AG10803 (cell line): ENCODE results near the gene AKR1A1.

Source experiments
- DNase-seq: peaks from one replicate; pipeline ENCODE4 v3.0.0; 2010; ENCODE audit warnings: low read depth
- H3K4me3 ChIP-seq: 2 replicates; pipeline ENCODE4 v1.5.1; 2011; ENCODE audit warnings: mild to moderate bottlenecking, low read length, control low read depth
- TF ChIP-seq, protein P1 (sequence below): conservative IDR thresholded peaks from 2 replicates; pipeline ENCODE4 v1.5.1; 2011; ENCODE audit warnings: mild to moderate bottlenecking, low read length, control low read depth, inconsistent platforms

The AKR1A1 gene

DNA sequence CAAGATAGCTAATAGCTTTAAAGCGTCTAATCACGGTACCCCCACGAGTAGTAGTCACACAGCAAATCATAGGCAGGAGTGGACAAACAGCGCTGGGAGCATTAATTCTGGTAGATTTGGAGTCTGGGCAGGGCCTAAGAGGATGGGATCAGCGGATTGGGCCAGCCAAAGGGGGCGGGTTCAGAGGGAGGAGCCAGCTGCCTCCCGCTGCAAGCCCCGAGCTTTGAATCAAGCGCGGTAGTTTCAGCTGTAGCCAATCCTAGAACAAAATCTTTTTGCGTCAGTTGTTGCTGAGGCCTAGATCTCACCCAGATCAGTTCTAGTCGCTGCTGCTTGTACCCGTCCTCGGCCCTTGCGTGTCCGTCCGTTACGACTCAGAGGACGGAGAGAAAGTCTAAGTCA is 32.6 kb downstream of the AKR1A1 start:
- peak overlapping the region; percentile 99 for H3K4me3 ChIP-seq
- peak; percentile 96 for DNase-seq
- TF ChIP-seq, protein P1, sequence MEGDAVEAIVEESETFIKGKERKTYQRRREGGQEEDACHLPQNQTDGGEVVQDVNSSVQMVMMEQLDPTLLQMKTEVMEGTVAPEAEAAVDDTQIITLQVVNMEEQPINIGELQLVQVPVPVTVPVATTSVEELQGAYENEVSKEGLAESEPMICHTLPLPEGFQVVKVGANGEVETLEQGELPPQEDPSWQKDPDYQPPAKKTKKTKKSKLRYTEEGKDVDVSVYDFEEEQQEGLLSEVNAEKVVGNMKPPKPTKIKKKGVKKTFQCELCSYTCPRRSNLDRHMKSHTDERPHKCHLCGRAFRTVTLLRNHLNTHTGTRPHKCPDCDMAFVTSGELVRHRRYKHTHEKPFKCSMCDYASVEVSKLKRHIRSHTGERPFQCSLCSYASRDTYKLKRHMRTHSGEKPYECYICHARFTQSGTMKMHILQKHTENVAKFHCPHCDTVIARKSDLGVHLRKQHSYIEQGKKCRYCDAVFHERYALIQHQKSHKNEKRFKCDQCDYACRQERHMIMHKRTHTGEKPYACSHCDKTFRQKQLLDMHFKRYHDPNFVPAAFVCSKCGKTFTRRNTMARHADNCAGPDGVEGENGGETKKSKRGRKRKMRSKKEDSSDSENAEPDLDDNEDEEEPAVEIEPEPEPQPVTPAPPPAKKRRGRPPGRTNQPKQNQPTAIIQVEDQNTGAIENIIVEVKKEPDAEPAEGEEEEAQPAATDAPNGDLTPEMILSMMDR, result no peak

DNA sequence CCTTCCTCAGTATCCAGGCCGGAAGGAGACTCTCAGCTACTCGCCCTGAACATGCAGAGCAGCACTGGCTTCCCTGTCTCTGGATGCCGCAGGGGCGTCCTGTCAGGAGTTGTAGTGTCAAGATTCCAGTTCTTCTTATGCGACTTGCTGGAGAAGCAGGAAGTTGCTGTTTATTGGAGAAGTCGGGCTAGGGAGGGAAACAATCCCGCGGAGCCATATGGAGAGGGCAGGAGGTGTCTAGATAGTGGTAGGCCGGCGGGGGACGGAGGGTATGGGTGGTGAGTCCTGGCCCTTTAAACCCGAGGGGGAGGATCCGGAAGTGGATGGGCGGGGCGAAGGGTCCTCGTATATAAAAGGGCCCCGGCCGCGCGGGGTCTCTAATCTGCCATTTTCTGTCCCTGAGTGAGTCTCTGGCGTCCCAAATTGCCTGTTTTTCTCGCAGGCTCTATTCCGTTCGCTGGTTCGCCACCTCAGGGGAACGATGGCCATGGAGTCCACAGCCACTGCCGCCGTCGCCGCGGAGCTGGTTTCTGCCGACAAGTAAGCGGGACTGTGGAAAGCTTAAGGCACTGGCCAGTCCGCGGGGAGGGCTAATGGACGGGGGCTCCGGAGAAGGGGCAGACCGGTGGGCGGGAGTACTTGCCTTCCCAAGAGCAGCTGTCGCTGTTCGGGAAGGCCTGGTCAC is 33.2 kb downstream of the AKR1A1 start, which contains the start of gene NASP:
NASP (plus strand) TSS at position 376 of the 685 bp plus-strand sequence; CDS start at position 482, 106 bp downstream.
- DNase-seq, result peak; percentile 73
- H3K4me3 ChIP-seq, result peak within 1 kb of the TSS; percentile 99
- TF ChIP-seq, protein P1, result no peak; the same call in 1 of the 2 replicates

DNA sequence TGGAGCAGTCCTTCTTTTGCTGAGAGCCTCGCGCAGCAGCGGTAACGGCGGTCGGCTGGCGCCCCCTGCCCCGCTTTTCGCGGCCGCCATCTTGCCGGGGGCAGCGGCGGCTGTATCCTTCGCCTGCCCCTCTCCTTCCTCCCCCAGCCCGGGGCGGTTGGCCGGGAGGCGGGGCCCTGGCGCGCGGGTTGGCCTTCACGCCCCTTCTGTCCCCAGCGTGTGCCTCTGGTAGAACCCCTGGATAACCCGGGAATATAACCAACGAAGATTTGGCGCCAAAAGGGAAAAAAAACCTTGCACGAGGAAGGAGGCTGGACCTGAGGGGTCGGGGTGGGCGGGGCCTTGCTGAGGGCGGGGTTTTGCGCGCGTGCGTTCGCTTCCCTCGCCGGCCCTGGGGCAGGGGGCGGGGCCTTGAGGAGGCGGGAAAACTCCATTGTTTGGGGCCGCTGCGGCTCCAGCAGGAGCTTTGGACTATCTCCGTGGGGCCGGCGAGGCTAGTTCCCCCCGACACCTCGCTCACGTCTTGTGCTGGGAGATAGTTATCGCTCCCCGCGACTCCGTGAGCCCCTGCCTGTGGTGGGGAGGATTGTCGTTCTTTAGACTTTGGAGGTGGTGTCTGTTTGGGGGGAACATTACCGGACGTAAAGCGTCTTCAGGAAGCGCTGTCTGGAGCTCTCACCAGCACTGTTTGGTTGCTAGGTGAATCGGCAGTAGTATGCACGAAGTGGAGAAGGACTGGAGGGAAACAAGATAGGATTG is 33.9 kb downstream of the AKR1A1 start:
- H3K4me3 ChIP-seq, result peak overlapping the region; percentile 99
- TF ChIP-seq, protein P1, result 0 out of 2 replicates have a peak, but pooled peaks have one; percentile 2
- DNase-seq, result peak; percentile 77

- TF ChIP-seq, protein P1, result peak; percentile 16; the same call in 1 of the 2 replicates
- peak overlapping the region; percentile 99 for H3K4me3 ChIP-seq
- no peak for DNase-seq
These were observed 34.4 kb downstream of the AKR1A1 start for GRCh38 chr1:45585110-45585426.

DNA sequence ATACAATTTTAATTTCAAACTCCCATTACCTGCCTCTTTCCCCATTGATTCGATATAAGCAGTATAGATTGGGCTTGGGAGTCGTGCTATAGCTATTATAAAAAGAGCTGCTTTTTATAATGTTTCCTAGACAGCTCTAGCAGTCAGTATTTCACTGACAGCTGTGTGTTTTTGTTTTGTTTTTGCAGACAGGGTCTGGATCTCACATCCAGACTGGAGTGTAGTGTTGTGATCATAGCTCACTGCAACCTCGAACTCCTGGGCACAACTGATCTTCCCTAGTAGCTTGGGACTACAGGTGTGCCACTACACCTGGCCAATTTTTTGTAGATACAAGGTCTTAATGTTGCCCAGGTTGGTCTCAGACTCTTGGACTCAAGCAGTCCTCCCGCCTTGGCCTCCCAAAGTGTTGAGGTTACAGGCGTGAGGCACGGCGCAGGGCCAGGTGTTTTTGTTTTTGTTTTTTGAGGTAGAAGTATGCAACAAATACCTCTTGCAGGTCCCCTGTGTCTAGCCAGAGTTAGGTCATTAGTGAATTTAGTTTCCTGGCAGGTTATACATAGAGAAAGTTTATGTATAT is 35.0 kb downstream of the AKR1A1 start:
- TF ChIP-seq, protein P1, result no peak
- DNase-seq, result no peak
- peak overlapping the region; percentile 99 for H3K4me3 ChIP-seq

DNA sequence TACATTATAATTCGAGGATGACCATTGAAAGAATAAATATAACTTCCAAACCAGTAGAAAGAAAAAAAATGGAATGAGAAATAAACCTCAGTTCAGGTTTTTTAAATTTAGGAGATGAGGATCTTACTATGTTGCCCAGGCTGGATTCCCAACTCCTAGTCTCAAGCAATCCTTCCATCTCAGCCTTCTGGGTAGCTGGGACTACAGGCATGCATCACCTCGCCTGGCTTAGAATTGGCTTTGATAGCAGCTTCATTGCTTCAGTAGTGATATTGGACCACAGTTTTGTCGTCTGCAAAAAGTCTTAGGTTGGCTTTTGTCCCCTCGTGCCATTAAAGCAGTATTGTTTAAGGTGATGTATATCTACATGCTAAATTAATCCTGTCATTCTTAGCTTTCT is 36.1 kb downstream of the AKR1A1 start:
- no peak overlapping the region for H3K4me3 ChIP-seq
- DNase-seq, result no peak
- TF ChIP-seq, protein P1, result no peak
